ENCODE measurements around the gene ATP2A1.
"Not testable (repeated sequence)": the region's sequence is repeated elsewhere in the genome, so short reads cannot be mapped to it uniquely, and the experiment has no call there.

ATP2A1 gene

DNA sequence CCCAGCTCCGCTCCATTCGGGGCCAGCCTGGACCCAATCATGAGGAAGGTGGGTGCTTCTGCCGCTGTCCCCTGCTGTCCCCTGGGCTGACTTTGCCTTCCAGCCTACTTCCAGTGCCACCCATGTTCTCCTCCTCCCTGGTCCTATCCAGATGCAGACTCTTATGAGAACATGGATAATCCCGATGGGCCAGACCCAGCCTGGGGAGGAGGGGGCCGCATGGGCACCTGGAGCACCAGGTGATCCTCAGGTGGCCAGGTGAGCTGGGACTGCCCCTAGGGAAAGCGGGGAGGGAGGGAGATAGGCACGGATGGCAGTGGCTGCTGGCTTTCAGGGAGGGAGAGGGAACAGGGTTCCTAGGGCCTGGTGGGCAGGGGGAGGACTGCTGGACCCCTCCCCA lies 60.4 kb downstream of the ATP2A1 start:
- DNase-seq, result no peak

DNA sequence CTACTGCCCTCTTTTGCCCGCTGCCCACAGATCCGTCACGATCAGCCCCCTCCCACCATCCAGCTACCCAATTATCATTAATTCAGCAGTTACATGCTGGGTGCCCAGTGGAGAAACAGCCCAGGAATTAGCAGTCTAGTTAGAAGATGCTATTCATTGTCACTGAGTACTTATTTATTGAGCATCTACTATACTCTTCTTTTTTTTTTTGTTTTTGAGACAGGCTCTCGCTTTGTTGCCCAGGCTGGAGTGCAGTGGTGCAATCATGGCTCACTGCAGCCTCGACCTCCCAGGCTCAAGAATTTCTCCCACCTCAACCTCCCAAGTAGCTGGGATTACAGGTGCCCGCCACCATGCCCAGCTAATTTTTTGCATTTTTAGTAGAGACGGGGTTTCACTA lies 61.5 kb downstream of the ATP2A1 start:
- DNase-seq, result not testable (repeated sequence)

DNA sequence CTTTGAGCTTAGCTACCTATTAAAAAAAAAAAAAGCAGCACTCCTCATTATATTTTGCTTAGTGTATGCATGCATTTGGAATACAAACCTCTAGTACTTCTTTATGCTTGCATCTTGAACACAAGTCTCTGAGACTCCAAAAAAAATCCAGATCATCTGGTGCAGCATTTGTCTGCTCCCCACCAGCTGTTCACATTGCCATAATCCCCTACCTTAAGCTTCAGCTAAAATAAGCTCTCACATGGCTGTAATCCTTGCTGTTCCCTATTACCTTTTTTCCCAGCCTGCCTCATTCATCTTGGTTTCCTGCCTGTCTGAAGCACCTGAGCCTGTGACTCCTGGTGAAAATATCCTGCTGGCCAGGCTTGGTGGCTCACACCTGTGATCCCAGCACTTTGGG lies 65.0 kb downstream of the ATP2A1 start:
- DNase-seq, result no peak

DNA sequence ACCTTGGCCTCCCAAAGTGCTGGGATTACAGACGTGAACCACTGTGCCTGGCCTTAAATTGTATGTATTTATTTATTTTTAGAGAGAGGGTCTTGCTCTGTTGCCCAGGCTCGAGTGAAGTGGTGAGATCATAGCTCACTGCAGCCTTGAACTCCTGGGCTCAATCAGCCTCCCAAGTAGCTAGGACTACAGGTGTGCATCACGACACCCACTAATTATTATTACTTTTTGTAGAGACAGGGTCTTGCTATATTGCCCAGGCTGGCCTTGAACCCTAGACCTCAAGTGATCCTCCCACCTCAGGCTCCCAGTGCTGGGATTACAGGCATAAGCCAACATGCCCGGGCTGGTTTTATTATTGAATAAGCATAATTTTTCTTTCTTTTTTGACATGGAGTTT lies 68.4 kb downstream of the ATP2A1 start:
- no peak for DNase-seq

DNA sequence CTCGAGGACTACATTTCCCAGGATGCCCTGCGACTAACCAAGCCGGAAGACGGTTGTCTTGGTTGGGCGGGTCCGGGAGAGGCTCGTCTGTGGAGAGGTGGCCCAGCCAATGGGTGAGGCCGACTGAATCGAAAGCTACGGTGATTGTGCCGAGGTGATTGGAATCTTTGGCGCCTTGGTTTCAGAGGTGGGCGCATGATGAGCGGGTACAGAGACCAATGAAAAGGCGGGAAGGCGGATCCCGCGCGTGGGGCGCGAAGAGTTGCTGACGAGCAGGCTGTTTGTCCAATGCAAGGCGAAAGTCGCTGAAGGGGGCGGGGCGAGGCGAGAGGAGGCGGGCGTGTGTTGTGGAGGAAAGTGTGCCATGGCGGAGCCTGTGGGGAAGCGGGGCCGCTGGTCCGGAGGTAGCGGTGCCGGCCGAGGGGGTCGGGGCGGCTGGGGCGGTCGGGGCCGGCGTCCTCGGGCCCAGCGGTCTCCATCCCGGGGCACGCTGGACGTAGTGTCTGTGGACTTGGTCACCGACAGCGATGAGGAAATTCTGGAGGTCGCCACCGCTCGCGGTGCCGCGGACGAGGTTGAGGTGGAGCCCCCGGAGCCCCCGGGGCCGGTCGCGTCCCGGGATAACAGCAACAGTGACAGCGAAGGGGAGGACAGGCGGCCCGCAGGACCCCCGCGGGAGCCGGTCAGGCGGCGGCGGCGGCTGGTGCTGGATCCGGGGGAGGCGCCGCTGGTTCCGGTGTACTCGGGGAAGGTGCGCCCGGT lies 72.5 kb downstream of the ATP2A1 start, which contains the start of gene NFATC2IP:
Gene NFATC2IP (plus strand): TSS at position 290 of the 762 bp plus-strand sequence. CDS start 75 bp downstream, at position 365.
- peak; percentile 100 for DNase-seq

DNA sequence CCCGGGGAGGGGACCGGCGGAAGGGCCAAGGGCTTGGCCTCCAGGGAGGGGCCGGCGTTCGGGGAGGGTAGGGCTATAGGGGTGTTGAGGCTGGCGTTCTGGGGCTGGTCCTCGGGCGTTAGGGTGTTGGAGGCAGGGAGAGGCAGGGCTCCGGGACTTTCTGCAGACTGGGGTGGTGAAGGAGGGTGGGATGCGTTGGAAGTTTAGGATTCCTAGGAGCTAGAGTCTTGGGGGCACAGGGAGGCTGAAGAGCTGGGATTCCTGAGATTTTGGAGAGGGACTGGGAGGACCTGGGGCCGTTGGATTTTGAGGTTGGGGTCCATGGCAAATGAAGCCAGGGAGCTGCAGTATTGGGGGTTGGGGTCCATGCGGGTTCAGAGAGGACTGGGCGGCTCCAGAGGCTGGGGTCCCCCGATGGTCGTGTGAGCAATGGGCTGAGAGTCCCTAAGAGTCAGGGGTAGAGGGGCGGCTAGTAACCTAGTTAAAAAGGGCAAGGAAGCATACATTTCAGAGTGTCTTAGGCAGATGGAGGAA lies 73.2 kb downstream of the ATP2A1 start:
- peak; percentile 21 for DNase-seq
